Stomach (tissue), 9 donors: ENCODE data around the gene IRAG1. TPM values are rescaled to one million over a fixed set of nuclear protein-coding genes. Genes with fewer than 3 reads are reported as not detected.

Experiments used
- DNase-seq, 2 donors: peaks; one replicate each; pipeline versions ENCODE4 v3.0.0 to v3.0.0-alpha.2; 2013 to 2019
- H3K27ac ChIP-seq, 5 donors: fragments of 200-600 bp in 4 of 5; sonication (generic) in 4 of 5; one replicate each; pipeline ENCODE4 v1.5.1; 2013 to 2019; ENCODE audit warnings: mild to moderate bottlenecking in 1 of 5, moderate library complexity in 1 of 5
- H3K27me3 ChIP-seq, 3 donors: fragments of 200-600 bp; sonication (generic); one replicate each; pipeline ENCODE4 v1.5.1; 2017 to 2019; ENCODE audit warnings: mixed run types in 1 of 3
- H3K36me3 ChIP-seq, 4 donors: fragments of 200-600 bp; sonication (generic); 1 replicate in 3 of 4; 2 replicates in 1 of 4; pipeline ENCODE4 v1.5.1; 2016 to 2019
- H3K4me1 ChIP-seq, 4 donors: fragments of 200-600 bp; sonication (generic); one replicate each; pipeline ENCODE4 v1.5.1; 2016 to 2019
- H3K4me3 ChIP-seq, 4 donors: fragments of 200-600 bp; sonication (generic) in 3 of 4; one replicate each; pipeline ENCODE4 v1.5.1; 2016 to 2019; ENCODE audit warnings: mild to moderate bottlenecking in 1 of 4
- H3K9me3 ChIP-seq, 4 donors: fragments of 200-600 bp; sonication (generic); one replicate each; pipeline ENCODE4 v1.5.1; 2016 to 2019
- CTCF ChIP-seq, 7 experiments: fragments of 450-650 bp in 4 of 7; fragments of 200-600 bp in 3 of 7; sonication (generic) in 3 of 7; IDR thresholded peaks; one replicate each; pipeline ENCODE4 v1.5.1; 2016 to 2019; ENCODE audit warnings: antibody characterized with exemption in 7 of 7, control low read depth in 2 of 7, mild to moderate bottlenecking in 1 of 7
- EP300 ChIP-seq: sonication (generic); formaldehyde crosslinking; IDR thresholded peaks from one replicate; pipeline ENCODE4 v1.6.1; 2017; ENCODE audit warnings: antibody characterized with exemption
- POLR2A ChIP-seq, 4 donors: fragments of 450-650 bp; IDR thresholded peaks; one replicate each; pipeline ENCODE4 v1.6.1; 2016; ENCODE audit warnings: antibody characterized with exemption in 4 of 4, control low read depth in 2 of 4, mild to moderate bottlenecking in 1 of 4, moderate library complexity in 1 of 4
- POLR2AphosphoS5 ChIP-seq, 3 donors: sonication (generic); formaldehyde crosslinking; IDR thresholded peaks; one replicate each; pipeline ENCODE4 v1.6.1; 2016; ENCODE audit warnings: antibody characterized with exemption in 3 of 3
- WGBS, 5 donors: extraction: QIAGEN DNeasy Blood & Tissue Kit in 3 of 5; methylation state at CpG; one replicate each; pipeline versions ENCODE4 v1.1.5 to v1.1.7; 2013 to 2018; 5-methylcytosine and 5-hydroxymethylcytosine counted together
- intact Hi-C: fragments of 100-400 bp; cut with DNase I; formaldehyde crosslinking; loops from one replicate; pipeline ENCODE4 v1.15.1; 2023; ENCODE audit warnings: low total_unique reads
- polyA plus RNA-seq, 3 donors: library from polyadenylated mRNA; stranded (reverse); fragments of 200-250 nt; gene quantifications; one replicate each; pipeline ENCODE4 v1.2.3, GENCODE V29; 2013
- total RNA-seq, 5 donors: library from RNA; depleted of rRNA; stranded (reverse); fragments of >200 nt; gene quantifications; one replicate each; pipeline versions ENCODE4 v1.1.0 to v1.2.3, GENCODE V29; 2014 to 2016
- donor health status: healthy with polysubstance abuse.
- donor health status: Bipolar disorder and iron deficiency.
- donor health status: healthy.

IRAG1 gene
- total and polyA plus RNA-seq, 8 donors, result 12.7 to 60.7 (median 26.4) TPM

- DNase-seq, result no peak
- H3K4me1 ChIP-seq, result peaks cover 34 to 92% (median 68%) of the 10 kb centered on the region in 4 donors
- H3K27ac ChIP-seq, result peak overlapping the region; percentile 28 to 86 (median 81)
- no peaks in the 10 kb centered on the region for H3K27me3 ChIP-seq
- no peak overlapping the region for H3K4me3 ChIP-seq
- H3K36me3 ChIP-seq, result no peaks in the 10 kb centered on the region
- TF ChIP-seq CTCF (IDR thresholded peaks at IDR 0.05), result no peak
- no peaks in the 10 kb centered on the region for H3K9me3 ChIP-seq
- 35 to 82% (median 79%) methylated on average over 4 to 6 of the region's 6 CpGs for WGBS, 5 donors
- intact Hi-C loops, result no loop called here
These were observed 34.8 kb downstream of the IRAG1 start for GRCh38 chr11:10658621-10659338.

GRCh38 chr11:10657308-10658271, 36.0 kb downstream of the IRAG1 start:
- intact Hi-C loops, result no loop called here
- DNase-seq, result peak in 1 of 2 donors; percentile 68
- Histone ChIP-seq H3K4me1 (peaks cover 45 to 94% (median 74%) of the 10 kb centered on the region in 4 donors), H3K27me3 (no peaks in the 10 kb centered on the region), H3K4me3 (peak overlapping the region in 1 of 4 donors; percentile 4), H3K27ac (peak overlapping the region; percentile 41 to 86 (median 81)), H3K9me3 (no peaks in the 10 kb centered on the region), H3K36me3 (no peaks in the 10 kb centered on the region)
- TF ChIP-seq POLR2AphosphoS5 (IDR thresholded peaks at IDR 0.05) (peak in 1 of 3 donors; percentile 54), POLR2A (IDR thresholded peaks at IDR 0.05) (no peak)
- WGBS, 5 donors, result 41 to 53% (median 44%) methylated on average over 20 of the region's 20 CpGs

GRCh38 chr11:10655943-10656576, 37.5 kb downstream of the IRAG1 start:
- DNase-seq, result no peak
- peaks cover 45 to 98% (median 81%) of the 10 kb centered on the region in 4 donors for H3K4me1 ChIP-seq
- TF ChIP-seq EP300 (no peak), POLR2A (IDR thresholded peaks at IDR 0.05) (no peak), POLR2AphosphoS5 (IDR thresholded peaks at IDR 0.05) (no peak)
- H3K27me3 ChIP-seq, result no peaks in the 10 kb centered on the region
- intact Hi-C loops, result no loop called here
- H3K27ac ChIP-seq, result peak overlapping the region; percentile 71 to 86 (median 81)
- H3K36me3 ChIP-seq, result no peaks in the 10 kb centered on the region
- H3K9me3 ChIP-seq, result no peaks in the 10 kb centered on the region
- H3K4me3 ChIP-seq, result no peak overlapping the region
- whole genome bisulfite sequencing, 5 donors, result 41 to 66% (median 57%) methylated on average over 6 of the region's 6 CpGs

- DNase-seq, result no peak
- H3K27ac ChIP-seq, result peak overlapping the region in 4 of 5 donors; percentile 71 to 86 (median 82)
- H3K4me1 ChIP-seq, result peaks cover 43 to 97% (median 77%) of the 10 kb centered on the region in 4 donors
- H3K9me3 ChIP-seq, result no peaks in the 10 kb centered on the region
- no peak overlapping the region for H3K4me3 ChIP-seq
- 35 to 54% (median 49%) methylated on average over 4 of the region's 4 CpGs for WGBS, 5 donors
- TF ChIP-seq POLR2AphosphoS5 (IDR thresholded peaks at IDR 0.05), result no peak
- TF ChIP-seq EP300, result no peak
- no peaks in the 10 kb centered on the region for H3K27me3 ChIP-seq
- H3K36me3 ChIP-seq, result no peaks in the 10 kb centered on the region
- intact Hi-C loops, result no loop called here
These were observed 38.3 kb downstream of the IRAG1 start for GRCh38 chr11:10655227-10655626.

- Histone ChIP-seq H3K27ac (peak overlapping the region; percentile 17 to 86 (median 81)), H3K27me3 (no peaks in the 10 kb centered on the region), H3K4me1 (peaks cover 41 to 97% (median 75%) of the 10 kb centered on the region in 4 donors), H3K4me3 (no peak overlapping the region), H3K36me3 (no peaks in the 10 kb centered on the region), H3K9me3 (no peaks in the 10 kb centered on the region)
- no peak for TF ChIP-seq EP300
- no peak for TF ChIP-seq POLR2AphosphoS5 (IDR thresholded peaks at IDR 0.05)
- no peak for TF ChIP-seq POLR2A (IDR thresholded peaks at IDR 0.05)
- TF ChIP-seq CTCF (IDR thresholded peaks at IDR 0.05), result no peak
- intact Hi-C loops, result loop anchor here (5.0 kb wide), 1 partner anchor 247 kb away; no protein-coding TSS in a partner anchor
- 65 to 84% (median 76%) methylated on average over 1 of the region's 1 CpG for WGBS, 5 donors
- no peak for DNase-seq
These were observed 38.8 kb downstream of the IRAG1 start for GRCh38 chr11:10654811-10655150.
